ENCODE results near the gene ASTN2.

Gene ASTN2

GRCh38 chr9:116423149-116423548, 991.7 kb downstream of the ASTN2 start:
- DNase-seq = no peak

- no peak for DNase-seq
These were observed 992.5 kb downstream of the ASTN2 start for GRCh38 chr9:116422119-116422979.

GRCh38 chr9:116420993-116421538, 993.8 kb downstream of the ASTN2 start:
- DNase-seq = no peak

- no peak for DNase-seq
These were observed 995.7 kb downstream of the ASTN2 start for GRCh38 chr9:116419181-116419580.

- no peak for DNase-seq
These were observed 997.4 kb downstream of the ASTN2 start for GRCh38 chr9:116417464-116417863.

DNA sequence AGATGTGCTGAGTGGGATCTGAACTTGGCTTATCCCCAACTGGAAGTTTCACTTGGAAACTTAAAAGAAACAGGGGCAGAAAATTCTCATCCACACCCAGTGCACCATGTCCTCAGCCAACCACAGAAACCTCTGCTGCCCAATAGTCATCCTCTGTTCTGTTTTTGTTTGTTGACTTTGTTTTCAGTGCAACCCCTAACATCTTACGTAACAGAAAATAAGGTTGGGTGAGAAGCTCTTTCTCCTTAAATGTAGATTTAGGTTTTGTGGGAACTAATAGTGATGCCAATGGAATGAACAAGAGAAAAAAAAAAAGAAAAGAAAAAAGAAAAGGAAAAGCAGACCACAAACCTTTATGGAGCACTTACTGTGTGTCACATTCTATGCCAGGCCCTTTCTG, 998.4 kb downstream of the ASTN2 start:
- DNase-seq = no peak

GRCh38 chr9:116414374-116414773, 1000.5 kb downstream of the ASTN2 start:
- no peak for DNase-seq

- DNase-seq = no peak
These were observed 1003.4 kb downstream of the ASTN2 start for GRCh38 chr9:116411506-116411905.

DNA sequence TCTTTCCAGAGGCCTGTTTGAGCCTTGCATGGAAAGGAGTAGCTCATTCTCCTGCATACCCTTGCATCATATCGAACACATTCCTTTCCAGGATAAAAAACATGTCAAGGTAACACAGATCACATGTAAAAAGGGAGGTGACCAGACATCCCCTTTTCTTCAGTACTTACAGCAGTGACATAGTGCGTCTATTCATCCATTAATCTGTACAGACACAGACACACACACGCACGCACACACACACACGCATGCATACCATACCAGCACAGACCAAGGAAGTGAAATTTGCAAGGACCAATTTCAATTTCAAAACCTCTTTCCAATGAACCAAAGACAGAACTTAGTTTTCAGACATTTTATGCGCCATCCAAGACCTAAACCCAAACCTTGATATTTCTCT, 1005.2 kb downstream of the ASTN2 start:
- no peak for DNase-seq

- no peak for DNase-seq
These were observed 1005.7 kb downstream of the ASTN2 start for GRCh38 chr9:116409129-116409528.

GRCh38 chr9:116406469-116406868, 1008.4 kb downstream of the ASTN2 start:
- DNase-seq = no peak

- no peak for DNase-seq
These were observed 1009.5 kb downstream of the ASTN2 start for GRCh38 chr9:116405321-116405720.

GRCh38 chr9:116404228-116404627, 1010.6 kb downstream of the ASTN2 start:
- no peak for DNase-seq

GRCh38 chr9:116403171-116403570, 1011.7 kb downstream of the ASTN2 start:
- DNase-seq = no peak

- no peak for DNase-seq
These were observed 1019.2 kb downstream of the ASTN2 start for GRCh38 chr9:116395699-116396037.

- no peak for DNase-seq
These were observed 1019.8 kb downstream of the ASTN2 start for GRCh38 chr9:116394894-116395698.

- no peak for DNase-seq
These were observed 1020.8 kb downstream of the ASTN2 start for GRCh38 chr9:116394070-116394469.

DNA sequence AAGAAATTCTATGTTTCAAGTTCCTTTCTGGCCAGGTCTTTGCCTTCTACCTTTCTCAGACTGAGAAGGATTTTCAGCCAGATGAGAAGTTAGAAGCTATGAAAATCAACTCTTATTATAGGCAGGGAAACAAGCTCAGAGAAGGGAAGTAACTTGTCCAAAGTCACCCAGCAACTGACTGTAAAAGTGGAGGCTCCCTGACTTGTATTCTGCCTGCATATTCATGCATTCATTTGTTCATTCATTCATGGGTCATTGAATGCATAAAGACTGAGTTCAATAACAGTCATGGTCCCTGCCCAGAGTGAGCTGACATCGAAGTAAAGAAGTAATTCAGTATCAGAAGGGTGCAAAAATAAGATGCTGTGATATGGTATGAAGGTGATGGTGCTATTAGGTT, 1021.7 kb downstream of the ASTN2 start:
- no peak for DNase-seq

DNA sequence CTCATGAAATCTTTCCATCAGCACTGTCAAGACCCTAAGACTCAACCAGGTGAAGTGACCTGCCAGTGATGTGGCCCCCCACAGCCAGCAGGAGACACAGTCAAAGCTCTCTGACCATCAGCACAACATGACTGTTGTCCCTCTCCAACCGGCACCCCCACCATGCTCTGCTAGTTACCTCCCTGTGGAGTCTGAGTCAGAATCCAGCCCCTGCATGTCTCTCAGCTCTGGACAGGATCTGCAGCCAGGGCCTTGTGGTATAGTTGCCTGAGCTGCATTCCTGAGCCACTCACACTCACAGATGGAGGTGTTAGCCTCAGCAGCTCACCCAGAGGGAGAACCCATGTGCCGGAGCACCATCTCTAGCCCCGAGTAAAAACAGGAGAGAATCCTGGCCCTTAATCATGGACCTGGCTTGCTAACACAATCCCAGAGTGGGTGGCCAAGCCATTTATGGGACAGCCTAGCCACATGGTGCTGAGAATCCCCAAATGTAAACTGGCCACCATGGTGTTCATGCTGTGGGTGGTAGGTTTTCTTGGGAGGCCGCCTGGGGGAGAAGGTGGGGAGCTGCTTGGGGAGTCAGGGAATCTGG, 1023.5 kb downstream of the ASTN2 start:
- no peak for DNase-seq

GRCh38 chr9:116390303-116391228, 1024.3 kb downstream of the ASTN2 start:
- no peak for DNase-seq

DNA sequence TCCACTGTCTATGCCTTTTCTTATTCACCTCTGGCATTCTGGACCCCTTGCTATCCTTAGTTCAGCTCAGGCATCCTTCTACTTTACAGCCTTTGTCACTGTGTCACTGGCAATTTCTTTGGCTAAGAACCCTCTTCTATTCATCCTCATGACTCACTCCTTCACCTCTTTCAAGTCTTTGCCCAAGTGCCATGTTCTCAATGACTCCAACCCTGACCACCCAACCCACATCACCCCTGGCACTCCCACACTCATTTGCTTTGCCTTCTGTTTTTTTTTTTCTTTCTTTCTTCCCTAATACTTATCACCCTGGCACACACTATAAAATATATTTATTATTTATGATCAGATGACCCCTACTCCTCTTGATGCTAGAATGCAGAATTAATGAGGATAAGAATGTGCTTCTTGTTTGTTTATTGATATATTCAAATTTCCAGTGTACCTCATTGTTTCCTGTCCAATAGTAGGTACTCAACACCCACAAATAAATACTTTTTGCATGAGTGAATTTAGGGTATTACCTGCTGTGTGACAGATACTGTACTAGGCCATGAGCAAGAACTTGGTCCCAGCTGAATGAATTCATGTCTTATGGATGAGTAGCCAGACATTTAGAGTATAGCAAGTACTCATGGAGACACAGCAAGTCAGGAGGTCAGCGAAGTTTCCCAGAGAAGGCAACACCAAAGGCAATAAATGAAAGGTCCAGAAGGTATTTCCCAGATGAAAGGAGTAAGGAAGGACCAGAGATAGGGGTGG, 1025.1 kb downstream of the ASTN2 start:
- no peak for DNase-seq
